GM19468 (cell line): ENCODE measurements around the gene MAEA.
"Not testable (repeated sequence)": the region's sequence is repeated elsewhere in the genome, so short reads cannot be mapped to it uniquely, and the experiment has no call there.

Experiments
- ATAC-seq: cut with Tn5 transposase; IDR thresholded peaks from one replicate; pipeline ENCODE4 v1.9.1; 2021; ENCODE audit warnings: mild to moderate bottlenecking, moderate library complexity, moderate number of reproducible peaks; ENCODE audit not compliant: unreplicated experiment; ENCODE audit errors: extremely low read depth

The MAEA gene

GRCh38 chr4:1277667-1278665 is 11.7 kb upstream of the MAEA start:
- no peak for ATAC-seq

GRCh38 chr4:1279253-1279652 is 10.4 kb upstream of the MAEA start:
- no peak for ATAC-seq

- ATAC-seq: no peak
Observed at GRCh38 chr4:1283711-1284110, 6.0 kb upstream of the MAEA start.

- no peak for ATAC-seq
Observed at GRCh38 chr4:1285151-1285789, 4.4 kb upstream of the MAEA start.

- ATAC-seq: no peak
Observed at GRCh38 chr4:1285790-1286553, 3.7 kb upstream of the MAEA start.

GRCh38 chr4:1288786-1289185 is 905 bp upstream of the MAEA start:
- ATAC-seq: no peak

- no peak for ATAC-seq
Observed at GRCh38 chr4:1290165-1290977, 680 bp downstream of the MAEA start.

GRCh38 chr4:1291091-1291490 is 1.4 kb downstream of the MAEA start:
- ATAC-seq: no peak

- ATAC-seq: no peak
Observed at GRCh38 chr4:1291996-1292702, 2.5 kb downstream of the MAEA start.

GRCh38 chr4:1292703-1293011 is 3.0 kb downstream of the MAEA start:
- not testable (repeated sequence) for ATAC-seq

- ATAC-seq: no peak
Observed at GRCh38 chr4:1293531-1293941, 3.8 kb downstream of the MAEA start.

- no peak for ATAC-seq
Observed at GRCh38 chr4:1293991-1294390, 4.3 kb downstream of the MAEA start.

- no peak for ATAC-seq
Observed at GRCh38 chr4:1294424-1294823, 4.7 kb downstream of the MAEA start.

GRCh38 chr4:1294891-1295290 is 5.2 kb downstream of the MAEA start:
- ATAC-seq: no peak

- no peak for ATAC-seq
Observed at GRCh38 chr4:1295405-1296055, 5.8 kb downstream of the MAEA start.

GRCh38 chr4:1296324-1297022 is 6.8 kb downstream of the MAEA start:
- ATAC-seq: no peak

GRCh38 chr4:1297023-1297395 is 7.3 kb downstream of the MAEA start:
- ATAC-seq: no peak
